Suppressor macrophage treated with lipopolysaccharide for 1 hour (primary cell): Measurements from ENCODE around the gene BAD.

ENCODE experiments used
- DNase-seq, 3 donors: peaks; one replicate each; pipeline ENCODE4 v3.0.0-alpha.2; 2020 to 2022

The BAD gene

DNA sequence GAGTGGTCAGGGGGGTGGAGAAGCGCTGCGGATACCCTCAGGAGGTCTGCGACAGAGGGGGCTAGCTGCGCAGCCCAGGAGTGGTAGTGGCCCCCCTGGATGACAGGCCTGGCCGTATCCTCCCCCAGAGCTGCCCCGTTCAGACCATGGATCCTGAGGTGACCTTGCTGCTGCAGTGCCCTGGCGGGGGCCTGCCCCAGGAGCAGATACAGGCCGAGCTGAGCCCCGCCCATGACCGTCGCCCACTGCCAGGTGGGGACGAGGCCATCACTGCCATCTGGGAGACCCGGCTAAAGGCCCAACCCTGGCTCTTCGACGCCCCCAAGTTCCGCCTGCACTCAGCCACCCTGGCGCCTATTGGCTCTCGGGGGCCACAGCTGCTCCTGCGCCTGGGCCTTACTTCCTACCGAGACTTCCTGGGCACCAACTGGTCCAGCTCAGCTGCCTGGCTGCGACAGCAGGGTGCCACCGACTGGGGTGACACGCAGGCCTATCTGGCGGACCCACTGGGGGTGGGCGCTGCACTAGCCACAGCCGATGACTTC, 57.9 kb downstream of the BAD start:
- DNase-seq: peak; percentile 65 to 78 (median 71)

GRCh38 chr11:64225608-64226506, 58.6 kb downstream of the BAD start, which contains the start of the genes NUDT22 and TRPT1:
NUDT22 (plus strand) TSS chr11:64226274; CDS start chr11:64226653, 379 bp downstream.
TRPT1 (minus strand) TSS chr11:64226186; CDS start chr11:64225860, 326 bp downstream.
- DNase-seq: peak; percentile 91 to 96 (median 92)

GRCh38 chr11:64224891-64225607, 59.4 kb downstream of the BAD start:
- no peak for DNase-seq

- no peak for DNase-seq
Observed at GRCh38 chr11:64224151-64224890, 60.1 kb downstream of the BAD start.

- no peak for DNase-seq
Observed at GRCh38 chr11:64223001-64223651, 61.3 kb downstream of the BAD start.

DNA sequence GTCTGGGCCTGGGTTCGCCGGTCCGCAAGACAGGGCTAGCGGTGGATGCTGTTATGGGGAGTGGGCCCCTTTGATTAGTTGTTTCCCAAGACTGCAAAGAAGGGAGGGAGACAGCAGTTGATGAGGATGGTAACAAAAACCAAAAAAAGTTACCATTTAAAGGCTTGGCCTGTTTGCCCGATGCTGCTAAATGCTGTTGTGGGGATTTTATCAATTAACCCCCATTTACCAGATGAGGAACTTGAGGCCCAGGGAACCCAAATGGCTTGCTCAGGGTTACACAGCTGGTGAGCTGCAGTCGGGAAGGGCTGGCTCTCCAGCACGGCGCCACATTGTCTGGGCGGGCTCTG, 61.8 kb downstream of the BAD start:
- no peak for DNase-seq

GRCh38 chr11:64220798-64221197, 63.7 kb downstream of the BAD start:
- DNase-seq: no peak

- DNase-seq: no peak
Observed at GRCh38 chr11:64220271-64220670, 64.2 kb downstream of the BAD start.
